ENCODE data around the gene NIBAN1. TPM values are rescaled to one million over a fixed set of nuclear protein-coding genes. Genes with fewer than 3 reads are reported as not detected.

NIBAN1 gene
- total RNA-seq, 1 donor from 2014 or later, result 0.45 TPM

- no peak overlapping the region for H3K4me3 Mint-ChIP-seq
- H3K9me3 Mint-ChIP-seq, result no peaks in the 10 kb centered on the region
- no peak for TF ChIP-seq CTCF (IDR thresholded peaks at IDR 0.05; ENCODE audit: unreplicated experiment)
- no peak for DNase-seq (ENCODE audit: low spot score in 2 of 2, unreplicated experiment in 2 of 2)
- H3K27ac Mint-ChIP-seq, result no peak overlapping the region
- H3K4me1 Mint-ChIP-seq, result peaks cover 18% of the 10 kb centered on the region
- H3K27me3 Mint-ChIP-seq (ENCODE audit: low read depth), result peaks cover 2% of the 10 kb centered on the region
- H3K36me3 Mint-ChIP-seq, result no peaks in the 10 kb centered on the region
These were observed 20.6 kb downstream of the NIBAN1 start for GRCh38 chr1:184953600-184954219.

- no peak overlapping the region for H3K27ac Mint-ChIP-seq
- no peaks in the 10 kb centered on the region for H3K9me3 Mint-ChIP-seq
- no peak for TF ChIP-seq CTCF (IDR thresholded peaks at IDR 0.05; ENCODE audit: unreplicated experiment)
- no peaks in the 10 kb centered on the region for H3K36me3 Mint-ChIP-seq
- no peak for DNase-seq (ENCODE audit: low spot score in 2 of 2, unreplicated experiment in 2 of 2)
- H3K4me1 Mint-ChIP-seq, result peaks cover 18% of the 10 kb centered on the region
- peaks cover 2% of the 10 kb centered on the region for H3K27me3 Mint-ChIP-seq (ENCODE audit: low read depth)
- H3K4me3 Mint-ChIP-seq, result no peak overlapping the region
These were observed 21.9 kb downstream of the NIBAN1 start for GRCh38 chr1:184952428-184952827.

- Mint-ChIP-seq H3K36me3 (no peaks in the 10 kb centered on the region), H3K27ac (no peak overlapping the region), H3K9me3 (no peaks in the 10 kb centered on the region), H3K27me3 (ENCODE audit: low read depth) (peaks cover 2% of the 10 kb centered on the region), H3K4me3 (no peak overlapping the region), H3K4me1 (peaks cover 18% of the 10 kb centered on the region)
- no peak for TF ChIP-seq CTCF (IDR thresholded peaks at IDR 0.05; ENCODE audit: unreplicated experiment)
- DNase-seq (ENCODE audit: low spot score in 2 of 2, unreplicated experiment in 2 of 2), result no peak
These were observed 22.5 kb downstream of the NIBAN1 start for GRCh38 chr1:184951788-184952187.

- H3K4me1 Mint-ChIP-seq, result peaks cover 21% of the 10 kb centered on the region
- no peak overlapping the region for H3K27ac Mint-ChIP-seq
- peaks cover 2% of the 10 kb centered on the region for H3K27me3 Mint-ChIP-seq (ENCODE audit: low read depth)
- no peak overlapping the region for H3K4me3 Mint-ChIP-seq
- DNase-seq (ENCODE audit: low spot score in 2 of 2, unreplicated experiment in 2 of 2), result no peak
- no peak for TF ChIP-seq CTCF (IDR thresholded peaks at IDR 0.05; ENCODE audit: unreplicated experiment)
- H3K9me3 Mint-ChIP-seq, result no peaks in the 10 kb centered on the region
- no peaks in the 10 kb centered on the region for H3K36me3 Mint-ChIP-seq
These were observed 23.4 kb downstream of the NIBAN1 start for GRCh38 chr1:184950906-184951305.

- DNase-seq (ENCODE audit: low spot score in 2 of 2, unreplicated experiment in 2 of 2), result no peak
- no peak for TF ChIP-seq CTCF (IDR thresholded peaks at IDR 0.05; ENCODE audit: unreplicated experiment)
- Mint-ChIP-seq H3K27me3 (ENCODE audit: low read depth) (peaks cover 2% of the 10 kb centered on the region), H3K4me1 (peaks cover 21% of the 10 kb centered on the region), H3K9me3 (no peaks in the 10 kb centered on the region), H3K4me3 (no peak overlapping the region), H3K27ac (no peak overlapping the region), H3K36me3 (no peaks in the 10 kb centered on the region)
These were observed 24.1 kb downstream of the NIBAN1 start for GRCh38 chr1:184950227-184950626.

Measured in mesothelial cell of epicardium (in vitro differentiated cells).